ENCODE measurements around the gene ARHGEF39.

- TF ChIP-seq EZH2 (IDR thresholded peaks at IDR 0.05) (no peak), POLR2AphosphoS5 (IDR thresholded peaks at IDR 0.05; ENCODE audit: borderline replicate concordance, low read depth, low read length) (no peak), FOXP2 (optimal IDR thresholded peaks at IDR 0.05; ENCODE audit: control extremely low read depth, extremely low read length, insufficient read depth) (no peak)
Measured at GRCh38 chr9:35652829-35653209, 12.2 kb downstream of the ARHGEF39 start.

All from SK-N-MC (cell line).